Tibial nerve (tissue), 4 donors: Measurements from ENCODE around the gene ITGB1. TPM values are rescaled to one million over a fixed set of nuclear protein-coding genes. Genes with fewer than 3 reads are reported as not detected.

Experiments
- DNase-seq, 2 donors: peaks; one replicate each; pipeline ENCODE4 v3.0.0-alpha.2; 2019; ENCODE audit warnings: low spot score in 2 of 2
- H3K27ac ChIP-seq, 4 donors: fragments of 200-600 bp; sonication (generic) in 3 of 4; one replicate each; pipeline ENCODE4 v1.5.1; 2017 to 2019; ENCODE audit warnings: mild to moderate bottlenecking in 1 of 4
- H3K27me3 ChIP-seq, 2 donors: fragments of 200-600 bp; sonication (generic) in 1 of 2; one replicate each; pipeline versions ENCODE4 v1.5.1 to v1.6.0; 2017 to 2019
- H3K36me3 ChIP-seq, 3 donors: fragments of 200-600 bp; sonication (generic); one replicate each; pipeline ENCODE4 v1.5.1; 2018 to 2019
- H3K4me1 ChIP-seq, 4 donors: fragments of 200-600 bp; sonication (generic) in 3 of 4; one replicate each; pipeline ENCODE4 v1.5.1; 2017 to 2019
- H3K4me3 ChIP-seq, 4 donors: fragments of 200-600 bp; sonication (generic) in 3 of 4; one replicate each; pipeline ENCODE4 v1.5.1; 2017 to 2019; ENCODE audit warnings: mild to moderate bottlenecking in 1 of 4, moderate library complexity in 1 of 4
- H3K9me3 ChIP-seq, 4 donors: fragments of 200-600 bp; sonication (generic) in 3 of 4; one replicate each; pipeline ENCODE4 v1.5.1; 2017 to 2019
- EP300 ChIP-seq, 2 donors: sonication (generic); formaldehyde crosslinking; IDR thresholded peaks; one replicate each; pipeline ENCODE4 v1.6.1; 2017; ENCODE audit warnings: antibody characterized with exemption in 2 of 2, mild to moderate bottlenecking in 1 of 2
- POLR2A ChIP-seq, 2 donors: fragments of 450-650 bp; IDR thresholded peaks; one replicate each; pipeline ENCODE4 v1.6.1; 2017; ENCODE audit warnings: antibody characterized with exemption in 2 of 2, mild to moderate bottlenecking in 2 of 2, moderate library complexity in 2 of 2
- WGBS, 2 donors: methylation state at CpG; one replicate each; pipeline ENCODE4 v1.1.5; 2018; 5-methylcytosine and 5-hydroxymethylcytosine counted together
- total RNA-seq, 4 donors: library from RNA; depleted of rRNA; stranded (reverse); fragments of >200 nt; gene quantifications; one replicate each; pipeline ENCODE4 v1.1.0, GENCODE V29; 2016
- TF ChIP-seq, protein P1 (sequence below), 5 experiments: fragments of 200-600 bp in 3 of 5; fragments of 450-650 bp in 2 of 5; sonication (generic) in 3 of 5; IDR thresholded peaks; one replicate each; pipeline ENCODE4 v1.5.1; 2016 to 2019; ENCODE audit warnings: antibody characterized with exemption in 5 of 5, mild to moderate bottlenecking in 3 of 5, moderate library complexity in 2 of 5

The ITGB1 gene
- total RNA-seq, 4 donors from 2014 or later, result 288 to 483 (median 404) TPM

DNA sequence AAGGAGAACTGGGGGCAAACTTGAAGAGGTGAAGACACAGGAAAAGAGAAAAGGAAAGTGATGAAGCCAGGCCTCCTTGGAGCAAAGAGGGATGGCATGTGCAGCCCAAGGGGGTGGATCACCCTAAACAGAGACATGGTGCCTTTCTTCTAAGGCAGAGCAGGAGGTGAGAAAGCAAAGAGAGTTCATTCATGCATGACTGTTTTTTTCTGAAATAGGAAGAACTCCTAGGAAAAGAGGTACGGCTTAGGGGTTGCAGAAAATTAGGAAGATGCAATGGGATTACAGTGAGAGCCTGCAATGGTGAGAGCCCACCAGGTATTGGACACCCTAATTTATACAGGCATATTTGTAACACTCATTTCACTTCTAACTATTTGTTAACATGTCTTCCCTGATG, 15.9 kb downstream of the ITGB1 start:
- Histone ChIP-seq H3K4me3 (no peak overlapping the region), H3K36me3 (no peaks in the 10 kb centered on the region), H3K27me3 (no peaks in the 10 kb centered on the region), H3K9me3 (no peaks in the 10 kb centered on the region), H3K27ac (no peak overlapping the region), H3K4me1 (peaks cover 0 to 79% (median 45%) of the 10 kb centered on the region in 4 donors)
- TF ChIP-seq POLR2A (IDR thresholded peaks at IDR 0.05) (no peak), EP300 (IDR thresholded peaks at IDR 0.05) (no peak)
- TF ChIP-seq, protein P1, sequence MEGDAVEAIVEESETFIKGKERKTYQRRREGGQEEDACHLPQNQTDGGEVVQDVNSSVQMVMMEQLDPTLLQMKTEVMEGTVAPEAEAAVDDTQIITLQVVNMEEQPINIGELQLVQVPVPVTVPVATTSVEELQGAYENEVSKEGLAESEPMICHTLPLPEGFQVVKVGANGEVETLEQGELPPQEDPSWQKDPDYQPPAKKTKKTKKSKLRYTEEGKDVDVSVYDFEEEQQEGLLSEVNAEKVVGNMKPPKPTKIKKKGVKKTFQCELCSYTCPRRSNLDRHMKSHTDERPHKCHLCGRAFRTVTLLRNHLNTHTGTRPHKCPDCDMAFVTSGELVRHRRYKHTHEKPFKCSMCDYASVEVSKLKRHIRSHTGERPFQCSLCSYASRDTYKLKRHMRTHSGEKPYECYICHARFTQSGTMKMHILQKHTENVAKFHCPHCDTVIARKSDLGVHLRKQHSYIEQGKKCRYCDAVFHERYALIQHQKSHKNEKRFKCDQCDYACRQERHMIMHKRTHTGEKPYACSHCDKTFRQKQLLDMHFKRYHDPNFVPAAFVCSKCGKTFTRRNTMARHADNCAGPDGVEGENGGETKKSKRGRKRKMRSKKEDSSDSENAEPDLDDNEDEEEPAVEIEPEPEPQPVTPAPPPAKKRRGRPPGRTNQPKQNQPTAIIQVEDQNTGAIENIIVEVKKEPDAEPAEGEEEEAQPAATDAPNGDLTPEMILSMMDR (IDR thresholded peaks at IDR 0.05), result no peak
- 89 to 96% methylated on average over 1 of the region's 1 CpG for WGBS, 2 donors
- no peak for DNase-seq

DNA sequence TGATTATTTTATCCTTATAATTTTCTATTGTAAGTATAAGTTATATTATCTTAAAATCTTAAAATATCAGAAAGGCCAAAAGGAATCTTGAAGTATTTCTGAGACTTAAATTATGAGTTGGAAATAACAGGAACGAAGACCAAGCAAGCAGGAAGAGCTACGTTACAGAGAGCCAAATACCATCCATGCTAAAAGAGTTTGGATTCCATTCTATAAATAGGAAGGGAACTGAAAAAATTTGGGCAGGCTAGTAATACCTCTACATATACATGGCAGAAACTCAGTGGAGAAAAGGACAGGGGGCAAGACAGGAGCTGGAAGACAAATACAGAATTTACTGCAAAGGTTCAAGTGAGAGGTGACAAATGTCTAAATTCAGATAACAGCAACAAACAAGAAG, 16.7 kb downstream of the ITGB1 start:
- H3K27ac ChIP-seq, result no peak overlapping the region
- no peaks in the 10 kb centered on the region for H3K9me3 ChIP-seq
- 9 to 11% methylated on average over 2 of the region's 2 CpGs for WGBS, 2 donors
- no peaks in the 10 kb centered on the region for H3K36me3 ChIP-seq
- TF ChIP-seq POLR2A (IDR thresholded peaks at IDR 0.05) (no peak), EP300 (IDR thresholded peaks at IDR 0.05) (no peak)
- TF ChIP-seq, protein P1 (IDR thresholded peaks at IDR 0.05), result no peak
- no peak overlapping the region for H3K4me3 ChIP-seq
- peaks cover 0 to 72% (median 45%) of the 10 kb centered on the region in 4 donors for H3K4me1 ChIP-seq
- DNase-seq, result no peak
- no peaks in the 10 kb centered on the region for H3K27me3 ChIP-seq

DNA sequence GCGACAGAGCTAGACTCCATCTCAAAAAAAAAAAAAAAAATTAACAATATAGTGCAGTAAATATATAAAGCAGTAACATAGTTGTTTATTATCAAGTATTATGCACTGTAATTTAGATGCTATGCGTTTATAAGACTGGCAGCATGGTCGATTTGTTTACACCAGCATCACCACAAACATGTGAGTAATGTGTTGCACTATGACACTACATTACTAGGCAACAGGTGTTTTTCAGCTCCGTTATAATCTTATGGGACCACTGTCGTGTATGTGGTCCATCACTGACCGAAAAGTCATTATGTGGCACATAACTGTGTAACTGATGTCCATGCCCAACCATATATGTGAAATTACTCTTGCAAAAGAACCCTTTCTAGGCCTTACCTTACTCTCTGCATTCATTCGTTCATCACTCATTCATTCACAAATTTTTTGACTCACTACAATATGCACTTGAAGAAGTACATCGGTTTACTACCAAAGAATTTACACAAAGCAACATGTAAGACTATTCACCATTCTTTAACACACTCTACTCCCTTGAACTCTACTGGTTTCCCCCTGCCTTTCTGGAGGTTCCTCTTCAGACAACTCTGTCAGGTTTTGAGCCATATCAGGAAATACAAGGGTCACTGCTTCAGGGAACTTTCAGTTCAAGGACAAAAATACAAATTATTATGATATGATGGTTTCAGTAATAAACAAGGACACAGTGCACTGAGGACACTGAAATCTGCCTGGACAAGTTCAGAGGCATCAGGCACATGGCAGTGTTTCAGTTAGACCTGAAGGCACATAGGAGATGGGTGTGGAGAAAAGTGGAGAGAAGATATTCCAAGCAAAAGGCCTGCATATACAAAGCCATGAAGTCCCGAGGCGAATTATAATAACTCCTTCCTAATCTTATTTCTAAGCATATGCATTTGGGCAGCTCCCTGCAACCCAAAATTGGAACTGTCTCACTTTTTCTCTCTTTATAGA, 17.4 kb downstream of the ITGB1 start:
- H3K9me3 ChIP-seq, result no peaks in the 10 kb centered on the region
- 87 to 88% methylated on average over 10 of the region's 10 CpGs for WGBS, 2 donors
- no peaks in the 10 kb centered on the region for H3K27me3 ChIP-seq
- no peak for DNase-seq
- H3K4me1 ChIP-seq, result peaks cover 0 to 73% (median 45%) of the 10 kb centered on the region in 4 donors
- TF ChIP-seq EP300 (IDR thresholded peaks at IDR 0.05) (no peak), POLR2A (IDR thresholded peaks at IDR 0.05) (no peak)
- TF ChIP-seq, protein P1 (IDR thresholded peaks at IDR 0.05), result no peak
- H3K27ac ChIP-seq, result peak overlapping the region in 1 of 4 donors; percentile 8
- no peaks in the 10 kb centered on the region for H3K36me3 ChIP-seq
- H3K4me3 ChIP-seq, result no peak overlapping the region

DNA sequence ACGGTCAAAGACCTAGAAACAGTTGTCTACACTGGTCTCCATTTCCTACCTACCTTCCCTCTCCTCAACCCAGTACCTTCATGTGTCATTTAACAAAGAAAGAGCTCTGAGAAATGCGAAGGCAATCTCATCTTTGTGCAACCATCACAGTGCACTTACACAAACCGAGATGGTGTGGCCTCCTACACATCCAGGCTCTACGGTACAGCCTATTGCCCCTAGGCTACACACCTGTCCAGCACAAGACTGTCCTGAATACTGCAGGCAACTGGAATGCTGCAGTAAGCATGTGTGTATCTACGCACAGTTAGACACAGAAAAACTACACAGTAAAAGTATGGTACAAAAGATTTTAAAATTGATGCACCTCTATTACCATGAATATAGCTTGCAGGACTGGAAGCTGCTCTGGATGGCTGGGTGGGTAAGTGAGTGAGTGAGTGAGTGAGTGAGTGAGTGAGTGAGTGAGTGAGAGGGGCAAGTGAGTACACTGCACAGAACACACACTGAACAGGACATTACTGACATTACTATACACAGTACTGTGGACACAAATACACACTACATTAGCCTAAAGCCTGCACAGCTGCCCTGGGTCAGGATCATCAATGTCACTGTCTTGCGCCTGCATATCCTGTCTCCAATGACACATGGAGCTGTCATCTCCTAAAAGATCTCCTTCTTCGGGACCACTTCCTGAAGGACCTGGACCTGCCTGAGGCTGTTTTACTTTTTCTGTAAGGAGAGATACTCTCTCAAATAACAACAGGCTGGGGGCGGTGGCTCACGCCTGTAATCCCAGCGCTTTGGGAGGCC, 18.5 kb downstream of the ITGB1 start:
- Histone ChIP-seq H3K27ac (peak overlapping the region in 2 of 4 donors; percentile 75 to 88), H3K36me3 (peaks cover 0 to 8% (median 0%) of the 10 kb centered on the region in 3 donors), H3K9me3 (no peaks in the 10 kb centered on the region), H3K27me3 (no peaks in the 10 kb centered on the region), H3K4me3 (no peak overlapping the region), H3K4me1 (peaks cover 0 to 72% (median 45%) of the 10 kb centered on the region in 4 donors)
- no peak for TF ChIP-seq EP300 (IDR thresholded peaks at IDR 0.05)
- TF ChIP-seq, protein P1 (IDR thresholded peaks at IDR 0.05), result no peak
- TF ChIP-seq POLR2A (IDR thresholded peaks at IDR 0.05), result no peak
- WGBS, 2 donors, result 84 to 86% methylated on average over 10 of the region's 10 CpGs
- no peak for DNase-seq
